Measurements from ENCODE around the gene N4BP2L2. TPM values are rescaled to one million over a fixed set of nuclear protein-coding genes. Genes with fewer than 3 reads are reported as not detected.

Gene N4BP2L2
- polyA plus RNA-seq, 1 donor (not counting 4 experiments of a cell fraction or from before 2014, with no cell fraction given) = 75.4 TPM

DNA sequence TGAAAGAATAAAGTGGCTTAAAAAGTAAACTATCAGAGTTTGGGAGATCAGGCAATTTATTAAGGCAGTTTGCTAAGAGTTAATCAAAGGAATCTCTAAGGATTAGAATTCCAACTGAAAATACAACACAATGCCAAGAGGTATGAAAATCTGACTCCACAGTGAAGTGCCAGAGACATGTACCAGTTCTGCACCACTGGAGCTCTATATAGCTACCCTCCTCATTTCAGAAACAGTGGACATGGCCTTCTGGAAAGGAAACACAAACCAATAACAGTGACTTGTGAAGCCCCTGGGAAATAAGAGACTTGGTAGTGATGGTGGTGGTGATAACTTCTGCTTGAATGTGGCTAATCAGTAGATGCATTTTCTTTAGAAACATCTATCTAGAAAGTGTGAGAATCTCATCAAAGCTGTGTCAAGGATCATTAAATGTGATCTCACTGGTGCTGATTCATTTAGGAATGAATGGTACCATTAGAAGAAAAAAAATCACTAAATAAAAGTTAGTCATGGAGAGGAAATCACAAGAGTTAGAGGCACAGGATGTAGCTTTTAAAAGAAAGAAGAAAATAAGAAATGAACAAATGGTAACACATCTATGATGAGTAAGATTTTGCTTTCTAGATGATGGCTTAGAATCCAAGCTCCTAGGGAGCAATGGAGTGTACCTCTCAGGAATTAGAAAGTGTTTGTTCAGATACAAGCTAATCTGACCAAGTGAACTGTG is 90.5 kb downstream of the N4BP2L2 start:
- peaks cover 0 to 2% of the 10 kb centered on the region in 2 experiments for H3K36me3 ChIP-seq (ENCODE audit: control insufficient read depth in 2 of 2, extremely low read depth in 1 of 2, insufficient read depth in 2 of 2, low read length in 2 of 2)
- DNase-seq (ENCODE audit: low read depth, low spot score) (no peak), FAIRE-seq (no peak)
- TF ChIP-seq, protein P1, sequence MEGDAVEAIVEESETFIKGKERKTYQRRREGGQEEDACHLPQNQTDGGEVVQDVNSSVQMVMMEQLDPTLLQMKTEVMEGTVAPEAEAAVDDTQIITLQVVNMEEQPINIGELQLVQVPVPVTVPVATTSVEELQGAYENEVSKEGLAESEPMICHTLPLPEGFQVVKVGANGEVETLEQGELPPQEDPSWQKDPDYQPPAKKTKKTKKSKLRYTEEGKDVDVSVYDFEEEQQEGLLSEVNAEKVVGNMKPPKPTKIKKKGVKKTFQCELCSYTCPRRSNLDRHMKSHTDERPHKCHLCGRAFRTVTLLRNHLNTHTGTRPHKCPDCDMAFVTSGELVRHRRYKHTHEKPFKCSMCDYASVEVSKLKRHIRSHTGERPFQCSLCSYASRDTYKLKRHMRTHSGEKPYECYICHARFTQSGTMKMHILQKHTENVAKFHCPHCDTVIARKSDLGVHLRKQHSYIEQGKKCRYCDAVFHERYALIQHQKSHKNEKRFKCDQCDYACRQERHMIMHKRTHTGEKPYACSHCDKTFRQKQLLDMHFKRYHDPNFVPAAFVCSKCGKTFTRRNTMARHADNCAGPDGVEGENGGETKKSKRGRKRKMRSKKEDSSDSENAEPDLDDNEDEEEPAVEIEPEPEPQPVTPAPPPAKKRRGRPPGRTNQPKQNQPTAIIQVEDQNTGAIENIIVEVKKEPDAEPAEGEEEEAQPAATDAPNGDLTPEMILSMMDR (optimal IDR thresholded peaks at IDR 0.05 in 1 of 3, IDR thresholded peaks at IDR 0.05 in 1 of 3, conservative IDR thresholded peaks at IDR 0.05 in 1 of 3; ENCODE audit: extremely low read depth in 1 of 3, insufficient read depth in 2 of 3, low read length in 3 of 3) = no peak
- no peak for TF ChIP-seq EZH2 (IDR thresholded peaks at IDR 0.05; ENCODE audit: low read length)
- H2AFZ ChIP-seq (ENCODE audit: control insufficient read depth, low read length) = no peak overlapping the region
- no peaks in the 10 kb centered on the region for H3K27me3 ChIP-seq (ENCODE audit: control insufficient read depth, extremely low read depth, insufficient read depth, low read length)
- H3K9me3 ChIP-seq (ENCODE audit: control insufficient read depth, low read depth, low read length) = no peaks in the 10 kb centered on the region
- H3K27ac ChIP-seq (ENCODE audit: control insufficient read depth, insufficient read depth, low read length) = no peak overlapping the region
- H3K4me3 ChIP-seq (ENCODE audit: control insufficient read depth in 2 of 3, extremely low read depth in 1 of 3, insufficient read depth in 2 of 3, low read depth in 1 of 3, low read length in 3 of 3) = no peak overlapping the region
- no peaks in the 10 kb centered on the region for H4K20me1 ChIP-seq (ENCODE audit: control insufficient read depth, extremely low read depth, insufficient read depth, low read length)
- no peak overlapping the region for H3K9ac ChIP-seq (ENCODE audit: control insufficient read depth, extremely low read depth, insufficient read depth, low read length)
- H3K4me2 ChIP-seq (ENCODE audit: control insufficient read depth, extremely low read depth, insufficient read depth, low read depth, low read length) = no peak overlapping the region
- no peaks in the 10 kb centered on the region for H3K9me1 ChIP-seq (ENCODE audit: control insufficient read depth, extremely low read depth, insufficient read depth, low read length)
- dilution Hi-C loops (cut with MboI; ENCODE audit: extremely low pct_ligation_motif_present, low sequenced_read_pairs) = no loop called here
- no peaks in the 10 kb centered on the region for H3K4me1 ChIP-seq (ENCODE audit: control insufficient read depth, extremely low read depth, insufficient read depth, low read length)
- no peaks in the 10 kb centered on the region for H3K79me2 ChIP-seq (ENCODE audit: control insufficient read depth, insufficient read depth, low read length)

DNA sequence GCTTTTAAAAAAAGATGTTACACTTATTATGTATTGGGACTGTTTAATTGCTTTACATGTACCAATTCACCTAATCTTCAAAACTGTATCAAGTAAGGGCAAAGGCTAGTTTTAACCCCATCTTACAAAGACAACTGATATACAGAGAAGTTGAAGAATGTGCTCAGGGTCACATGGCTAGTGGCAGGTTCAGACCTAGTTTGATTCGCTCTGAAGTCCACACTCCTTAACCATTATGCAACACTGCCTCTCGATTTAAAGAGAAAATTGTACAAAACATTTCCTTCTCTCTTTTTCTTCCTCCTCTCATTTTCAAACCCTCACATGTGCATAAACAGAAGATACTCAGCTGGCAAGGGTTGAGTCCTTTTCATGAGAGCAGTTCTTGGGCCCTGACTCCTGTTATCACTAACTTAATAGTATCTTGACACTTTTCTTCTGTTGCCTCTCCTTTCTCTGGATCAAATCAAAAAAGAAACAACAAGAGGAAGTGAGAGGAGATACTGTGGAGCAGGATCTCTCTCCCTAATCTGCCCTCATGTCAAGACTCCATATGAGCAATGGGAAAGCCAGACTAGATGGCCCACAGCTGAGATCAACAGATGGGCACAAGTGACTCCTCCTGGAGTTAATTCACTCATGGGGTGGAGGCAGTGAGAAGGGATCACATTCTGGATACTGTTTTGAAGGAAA is 91.7 kb downstream of the N4BP2L2 start:
- dilution Hi-C loops (cut with MboI; ENCODE audit: extremely low pct_ligation_motif_present, low sequenced_read_pairs) = no loop called here

More for the DNA sequence above, 91.7 kb downstream of the N4BP2L2 start:
- H3K9me3 ChIP-seq (ENCODE audit: control insufficient read depth, low read depth, low read length) = no peaks in the 10 kb centered on the region
- H3K36me3 ChIP-seq (ENCODE audit: control insufficient read depth in 2 of 2, extremely low read depth in 1 of 2, insufficient read depth in 2 of 2, low read length in 2 of 2) = peaks cover 0 to 3% of the 10 kb centered on the region in 2 experiments
- no peak overlapping the region for H3K4me2 ChIP-seq (ENCODE audit: control insufficient read depth, extremely low read depth, insufficient read depth, low read depth, low read length)
- no peak overlapping the region for H2AFZ ChIP-seq (ENCODE audit: control insufficient read depth, low read length)
- no peak overlapping the region for H3K27ac ChIP-seq (ENCODE audit: control insufficient read depth, insufficient read depth, low read length)
- H3K9me1 ChIP-seq (ENCODE audit: control insufficient read depth, extremely low read depth, insufficient read depth, low read length) = no peaks in the 10 kb centered on the region
- no peaks in the 10 kb centered on the region for H3K27me3 ChIP-seq (ENCODE audit: control insufficient read depth, extremely low read depth, insufficient read depth, low read length)
- TF ChIP-seq, protein P1 (optimal IDR thresholded peaks at IDR 0.05 in 1 of 3, IDR thresholded peaks at IDR 0.05 in 1 of 3, conservative IDR thresholded peaks at IDR 0.05 in 1 of 3; ENCODE audit: extremely low read depth in 1 of 3, insufficient read depth in 2 of 3, low read length in 3 of 3) = no peak
- no peak for TF ChIP-seq EZH2 (IDR thresholded peaks at IDR 0.05; ENCODE audit: low read length)
- no peaks in the 10 kb centered on the region for H4K20me1 ChIP-seq (ENCODE audit: control insufficient read depth, extremely low read depth, insufficient read depth, low read length)
- H3K4me1 ChIP-seq (ENCODE audit: control insufficient read depth, extremely low read depth, insufficient read depth, low read length) = no peaks in the 10 kb centered on the region
- no peak overlapping the region for H3K4me3 ChIP-seq (ENCODE audit: control insufficient read depth in 2 of 3, extremely low read depth in 1 of 3, insufficient read depth in 2 of 3, low read depth in 1 of 3, low read length in 3 of 3)
- no peaks in the 10 kb centered on the region for H3K79me2 ChIP-seq (ENCODE audit: control insufficient read depth, insufficient read depth, low read length)
- no peak overlapping the region for H3K9ac ChIP-seq (ENCODE audit: control insufficient read depth, extremely low read depth, insufficient read depth, low read length)
- no peak for DNase-seq (ENCODE audit: low read depth, low spot score)
- FAIRE-seq = no peak

Measured in keratinocyte (primary cell).